Frontal cortex (tissue), 4 donors: ENCODE measurements around the gene ASCC3. TPM values are rescaled to one million over a fixed set of nuclear protein-coding genes. Genes with fewer than 3 reads are reported as not detected.
A peak's percentile ranks its signal among the peaks of the same experiment; 100 is the strongest.
"Not testable (repeated sequence)": the region's sequence is repeated elsewhere in the genome, so short reads cannot be mapped to it uniquely, and the experiment has no call there.

Experiments
- DNase-seq, 2 donors: peaks; one replicate each; pipeline ENCODE4 v3.0.0; 2012; ENCODE audit warnings: low spot score in 2 of 2
- FAIRE-seq: peaks from 2 replicates; lab custom pipeline; 2012; peaks lifted over from hg19 to GRCh38; lab: Jason Lieb, UNC
- total RNA-seq: library from RNA; depleted of rRNA; stranded (reverse); fragments of >200 nt; gene quantifications from one replicate; pipeline ENCODE4 v1.2.3, GENCODE V29; 2014
- donor health status: control.
- donor health status: control.
- donor health status: control.

The ASCC3 gene
- total RNA-seq, 1 donor from 2014 or later: 33.0 TPM

DNA sequence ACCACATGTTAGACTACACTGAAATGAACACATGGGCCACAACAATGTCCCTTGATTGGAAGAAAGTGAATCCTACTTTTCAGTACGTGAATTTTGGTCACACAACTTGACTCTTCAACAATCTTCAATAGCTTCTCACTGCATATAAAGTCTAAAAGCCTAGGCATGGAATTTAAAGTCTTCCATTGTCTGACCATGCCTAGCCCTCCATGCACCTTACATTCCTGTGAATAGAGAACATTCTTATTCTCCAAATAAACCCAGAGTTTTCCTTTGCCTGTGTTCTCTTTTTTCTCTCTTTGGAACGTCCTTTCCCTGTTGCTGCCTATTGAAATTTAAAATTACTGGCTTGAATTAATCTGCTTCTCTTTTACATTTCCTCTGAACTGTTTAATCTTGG, 207.5 kb downstream of the ASCC3 start:
- no peak for DNase-seq
- FAIRE-seq: no peak

DNA sequence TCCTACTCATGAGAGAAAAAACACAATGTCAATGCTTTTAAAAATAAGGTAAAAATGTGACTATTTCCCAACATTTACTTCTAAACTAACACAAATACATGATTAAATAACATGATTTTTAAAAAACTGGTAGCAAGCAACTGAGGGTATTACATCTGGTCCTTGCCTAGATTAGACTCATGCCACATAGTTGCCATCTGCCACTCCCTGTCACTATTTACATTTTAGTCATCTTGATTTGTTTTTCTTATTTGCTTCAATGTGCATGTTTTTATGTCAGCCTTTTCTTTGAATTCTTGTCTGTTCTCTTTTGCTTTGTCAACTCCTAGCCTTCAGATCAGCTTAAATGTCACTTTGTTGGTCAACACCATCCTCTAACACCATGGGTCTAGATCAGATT, 209.4 kb downstream of the ASCC3 start:
- DNase-seq (no peak), FAIRE-seq (no peak)

DNA sequence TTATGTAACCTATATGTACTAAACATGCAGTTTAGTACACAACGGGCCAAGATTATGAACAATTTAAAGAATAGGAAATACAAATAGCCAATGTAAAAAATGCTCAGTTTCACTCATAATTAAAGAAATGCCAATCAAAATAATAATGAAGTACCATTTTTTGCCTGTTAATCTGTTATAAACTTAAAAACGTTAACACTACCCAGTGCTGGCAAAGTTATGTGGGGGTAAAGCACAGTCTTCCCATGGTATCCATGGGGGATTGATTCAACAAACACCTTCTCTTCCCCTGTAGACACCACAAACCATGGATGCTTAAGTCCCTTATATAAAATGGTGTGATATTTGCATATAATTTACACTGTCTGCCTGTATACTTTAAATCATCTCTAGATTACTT, 211.1 kb downstream of the ASCC3 start:
- FAIRE-seq: no peak
- DNase-seq: no peak

DNA sequence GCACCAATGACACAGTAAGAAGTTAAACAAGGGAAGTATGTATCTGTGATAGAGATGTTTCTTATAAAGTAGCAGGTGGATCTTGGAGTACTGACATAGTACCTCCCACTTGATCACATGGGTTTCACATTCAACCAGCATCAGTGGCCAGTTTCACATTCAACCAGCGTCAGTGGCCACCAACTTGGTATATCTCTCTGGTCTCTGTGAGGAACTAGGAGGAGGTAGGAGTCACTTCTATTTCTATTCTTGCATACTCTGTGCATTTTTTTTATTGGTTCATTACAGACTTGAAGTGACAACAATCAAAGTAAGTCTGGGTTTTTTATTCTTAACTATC, 216.1 kb downstream of the ASCC3 start:
- FAIRE-seq (no peak), DNase-seq (no peak)

DNA sequence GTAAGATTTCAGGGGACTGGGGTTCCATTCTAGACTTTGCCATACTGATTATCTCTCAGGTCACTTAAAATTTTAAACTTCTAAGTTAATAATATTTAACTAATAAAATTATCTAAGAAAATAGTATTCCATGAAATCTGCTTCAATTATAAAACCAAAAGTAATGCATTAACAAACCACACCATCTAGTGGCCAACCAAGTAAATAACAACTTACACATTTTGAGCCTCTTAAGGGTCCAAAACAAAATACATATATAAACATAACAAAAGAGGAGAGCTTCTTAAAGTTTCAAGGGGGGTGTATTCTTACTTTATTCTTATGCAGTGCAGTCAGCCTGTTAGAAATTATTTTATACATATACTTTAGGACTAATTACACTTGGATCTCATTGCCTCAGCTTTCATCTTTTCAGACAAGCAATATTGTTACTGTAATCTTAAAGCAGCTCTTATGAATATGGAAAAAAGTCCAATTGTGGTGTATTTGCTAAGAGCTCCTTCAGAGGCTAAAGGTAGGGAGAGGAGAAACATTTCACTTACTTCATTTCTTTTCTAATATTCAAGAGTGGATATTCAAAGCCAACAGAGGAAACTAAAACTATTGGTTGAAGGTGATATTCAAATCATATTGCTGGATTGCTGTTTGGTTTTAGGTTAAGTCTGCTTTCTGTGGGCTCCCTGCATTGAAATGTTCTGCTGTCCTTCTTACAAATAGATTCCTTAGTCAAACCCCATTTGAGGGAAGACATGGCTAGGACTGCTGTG, 216.7 kb downstream of the ASCC3 start:
- peak; percentile 94 for FAIRE-seq
- DNase-seq: peak in 1 of 2 donors; percentile 3

DNA sequence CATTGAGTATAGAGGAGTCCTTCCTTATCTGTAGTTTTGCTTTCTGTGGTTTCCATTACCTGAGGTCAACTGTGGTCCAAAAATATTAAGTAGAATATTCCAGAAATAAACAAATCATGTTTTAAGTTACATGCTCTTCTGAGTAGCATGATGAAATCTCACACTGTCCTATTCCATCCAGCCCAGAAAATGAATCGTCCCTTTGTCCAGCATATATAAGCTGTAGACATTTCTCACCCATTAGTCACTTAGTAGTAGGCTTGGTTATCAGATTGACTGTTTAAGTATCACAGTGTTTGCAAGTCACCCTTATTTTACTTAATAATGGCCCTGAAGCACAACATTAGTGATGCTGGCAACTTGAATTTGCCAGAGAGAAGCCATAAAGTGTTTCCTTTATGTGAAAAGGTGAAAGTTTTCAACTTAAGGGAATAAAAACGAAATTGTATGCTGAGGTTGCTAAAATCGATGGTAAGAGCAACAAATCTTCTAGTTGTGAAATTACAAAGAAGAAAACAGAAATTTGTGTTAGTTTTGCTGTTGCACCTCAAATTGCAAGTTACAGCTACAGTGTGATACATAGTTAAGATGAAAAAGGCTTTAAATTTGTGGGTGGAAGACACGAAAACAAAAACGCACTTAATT, 217.8 kb downstream of the ASCC3 start:
- DNase-seq: no peak
- no peak for FAIRE-seq

DNA sequence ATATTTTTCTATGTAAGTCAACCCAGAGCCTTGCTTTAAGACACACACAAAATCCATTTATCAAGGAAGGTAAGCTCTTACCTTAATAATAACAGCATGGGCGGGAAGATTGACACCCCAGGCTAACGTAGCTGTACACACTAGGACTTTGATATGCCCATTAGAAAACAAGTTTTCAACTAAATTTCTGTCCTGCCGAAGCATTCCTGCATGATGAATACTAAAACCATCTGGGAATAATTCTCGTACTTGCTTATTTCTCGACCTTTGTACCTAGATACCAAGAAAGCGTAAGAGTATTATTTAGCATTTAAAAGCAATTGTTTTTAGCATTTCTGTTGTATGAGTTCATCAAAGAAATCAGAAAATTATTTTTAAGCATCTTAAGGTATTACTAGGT, 218.9 kb downstream of the ASCC3 start:
- no peak for DNase-seq
- no peak for FAIRE-seq

DNA sequence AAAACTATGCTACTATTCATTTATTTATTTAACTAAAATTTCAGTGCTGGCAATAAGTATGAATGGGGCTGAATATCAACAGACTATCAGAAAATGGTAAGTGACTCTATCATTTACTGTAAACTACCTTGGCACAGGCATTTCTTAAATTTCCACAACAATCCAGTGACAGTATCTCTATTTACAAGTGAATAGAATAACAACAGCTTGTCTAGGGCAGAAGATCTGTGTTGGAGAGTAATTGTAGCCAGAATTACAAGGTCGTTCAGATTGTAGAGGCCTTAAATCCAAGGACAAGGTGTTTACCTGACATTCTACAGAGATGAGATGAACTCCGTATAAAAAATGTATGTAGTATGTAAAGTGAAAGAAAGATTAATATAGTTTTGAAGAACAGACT, 222.6 kb downstream of the ASCC3 start:
- FAIRE-seq (no peak), DNase-seq (no peak)

DNA sequence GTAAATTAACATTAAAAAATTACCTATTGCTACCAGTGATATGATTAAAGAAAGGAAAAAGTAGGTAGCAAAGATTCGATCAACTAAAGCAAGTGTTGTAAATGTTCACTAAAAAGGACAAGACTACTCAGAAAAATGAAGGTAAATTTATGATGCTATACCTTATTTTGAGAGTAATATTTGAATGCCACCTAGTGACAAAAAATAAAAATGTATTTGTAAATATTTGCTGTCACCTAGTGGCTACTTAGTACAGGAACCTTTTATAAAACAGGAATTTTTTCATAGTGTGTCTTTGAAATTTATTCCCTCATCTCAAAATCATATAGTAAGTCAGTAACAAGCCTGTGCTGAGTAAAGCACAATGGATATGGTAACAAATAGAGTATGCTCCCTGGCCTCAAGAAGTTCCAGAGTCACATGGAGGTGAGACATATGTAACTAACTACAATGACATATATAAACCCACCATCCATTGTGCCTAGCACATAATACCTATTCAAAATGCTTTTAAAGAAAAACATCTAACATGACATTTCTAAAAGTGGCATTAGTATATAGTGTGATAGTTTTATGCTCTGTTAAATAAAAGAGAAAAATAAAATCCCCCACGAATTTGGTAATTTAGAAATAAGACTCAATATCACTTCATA, 223.3 kb downstream of the ASCC3 start:
- DNase-seq: no peak

DNA sequence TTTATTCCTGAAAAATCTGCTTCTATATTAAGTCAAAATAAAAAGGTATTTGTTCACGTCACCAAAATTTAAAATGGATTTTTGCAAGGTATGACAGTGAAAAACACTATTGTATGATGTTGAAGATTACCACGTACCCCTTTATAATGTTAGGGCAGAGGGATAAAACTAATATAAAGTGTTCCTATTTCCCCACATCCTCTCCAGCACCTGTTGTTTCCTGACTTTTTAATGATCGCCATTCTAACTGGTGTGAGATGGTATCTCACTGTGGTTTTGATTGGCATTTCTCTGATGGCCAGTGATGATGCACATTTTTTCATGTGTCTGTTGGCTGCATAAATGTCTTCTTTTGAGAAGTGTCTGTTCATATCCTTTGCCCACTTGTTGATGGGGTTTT, 240.0 kb downstream of the ASCC3 start:
- not testable (repeated sequence) for DNase-seq, FAIRE-seq

More for the DNA sequence above, 223.3 kb downstream of the ASCC3 start:
- peak; percentile 95 for FAIRE-seq

DNA sequence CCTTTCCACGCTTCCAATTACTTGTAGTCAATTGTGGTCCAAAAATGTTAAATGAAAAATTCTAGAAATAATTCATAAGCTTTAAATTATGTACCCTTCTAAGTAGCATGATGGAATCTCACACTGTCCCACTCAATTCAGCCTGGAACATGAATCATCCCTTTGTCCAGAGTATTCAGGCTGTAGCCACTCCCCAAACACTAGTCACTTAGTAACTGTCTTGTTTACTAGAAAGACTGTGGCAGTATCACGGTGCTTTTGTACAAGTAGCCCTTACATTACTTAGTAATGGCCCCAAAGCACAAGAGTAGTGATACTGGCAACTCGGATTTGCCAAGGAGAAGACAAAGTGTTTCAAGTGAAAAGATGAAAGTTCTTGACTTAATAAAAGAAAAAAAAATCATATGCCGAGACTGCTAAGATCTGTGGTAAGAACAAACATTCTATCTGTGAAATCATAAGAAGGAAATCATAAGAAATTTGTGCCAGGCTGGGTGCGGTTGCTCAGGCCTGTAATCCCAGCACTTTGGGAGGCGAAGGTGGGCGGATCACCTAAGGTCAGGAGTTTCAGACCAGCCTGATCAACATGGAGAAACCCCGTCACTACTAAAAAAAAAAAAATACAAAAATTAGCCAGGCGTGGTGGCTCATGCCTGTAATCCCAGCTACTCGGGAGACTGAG, 247.9 kb downstream of the ASCC3 start:
- peak; percentile 23 for FAIRE-seq

DNA sequence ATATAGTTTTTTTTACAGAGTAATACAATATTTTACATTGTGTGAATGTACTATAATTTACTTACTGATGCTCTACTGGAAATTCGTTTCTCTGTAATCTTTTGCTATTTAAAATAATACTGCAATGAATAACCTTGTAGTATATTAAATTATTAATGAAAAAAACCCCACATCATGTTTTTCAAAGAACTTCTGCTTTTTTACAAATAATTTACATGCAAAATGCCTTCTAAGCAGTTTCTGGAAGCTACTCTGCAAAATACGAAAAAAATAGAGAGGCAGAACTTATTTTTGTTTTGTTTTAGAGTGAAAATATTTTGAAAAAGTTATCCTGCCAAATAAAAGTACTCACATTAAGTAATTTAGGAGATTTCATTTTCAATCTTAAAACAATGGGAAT, 250.6 kb downstream of the ASCC3 start:
- DNase-seq (no peak), FAIRE-seq (no peak)

More for the DNA sequence above, 247.9 kb downstream of the ASCC3 start:
- no peak for DNase-seq

DNA sequence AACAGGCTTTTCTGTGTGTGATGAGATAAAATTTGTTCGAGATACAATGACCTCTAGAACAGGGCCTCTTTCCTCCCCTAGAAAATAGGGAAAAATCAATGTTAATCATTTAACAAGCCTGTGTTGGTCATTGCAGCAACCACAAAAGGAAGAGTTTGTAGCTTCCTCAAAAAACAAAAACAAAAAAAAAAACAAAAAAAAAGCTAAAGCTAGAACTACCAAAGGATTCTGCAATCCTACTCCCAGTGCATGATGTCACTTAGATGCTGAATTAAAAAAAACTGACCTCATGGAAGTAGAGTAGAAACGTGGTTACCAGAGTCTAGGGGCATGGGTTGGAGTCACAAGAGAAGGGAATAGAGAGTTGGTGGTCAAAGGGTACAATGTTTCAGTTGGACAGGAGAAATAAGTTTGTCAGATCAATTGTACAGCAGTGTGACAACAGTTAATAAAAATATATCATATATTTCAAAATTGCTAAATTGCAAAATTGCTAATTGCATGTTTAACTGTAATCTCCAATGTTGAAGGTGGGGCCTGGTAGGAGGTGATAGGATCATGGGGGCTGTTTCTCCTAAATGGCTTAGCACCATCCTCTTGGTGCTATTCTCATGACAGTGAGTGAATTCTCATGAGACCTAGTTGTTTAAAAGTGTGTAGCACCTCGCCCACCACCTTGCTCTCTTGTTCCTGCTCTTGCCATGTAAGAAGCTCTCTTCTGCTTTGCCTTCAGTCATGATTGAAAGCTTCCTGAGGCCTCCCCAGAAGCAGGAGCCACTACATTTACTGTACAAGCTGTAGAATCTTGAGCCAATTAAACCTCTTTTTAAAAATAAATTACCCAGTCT, 253.0 kb downstream of the ASCC3 start:
- no peak for FAIRE-seq
- DNase-seq: no peak

DNA sequence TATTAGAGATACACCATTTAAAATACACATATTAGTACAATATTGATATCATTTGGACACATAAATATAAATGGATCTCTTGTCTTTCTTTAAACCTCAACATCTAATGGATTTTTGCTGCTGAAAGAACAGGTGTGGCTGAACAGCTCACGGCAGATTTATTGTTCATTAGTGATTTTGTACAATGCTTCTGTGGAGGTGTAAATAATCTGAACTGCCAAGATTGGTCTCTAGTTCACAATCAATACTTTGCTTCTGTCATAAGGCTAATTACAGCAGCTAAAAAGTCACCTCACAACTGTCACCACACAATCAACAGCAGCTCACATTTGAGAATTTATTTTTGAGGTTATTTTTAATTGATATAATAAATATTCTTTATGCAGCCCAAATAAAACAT, 254.4 kb downstream of the ASCC3 start:
- DNase-seq: no peak
- FAIRE-seq: no peak

DNA sequence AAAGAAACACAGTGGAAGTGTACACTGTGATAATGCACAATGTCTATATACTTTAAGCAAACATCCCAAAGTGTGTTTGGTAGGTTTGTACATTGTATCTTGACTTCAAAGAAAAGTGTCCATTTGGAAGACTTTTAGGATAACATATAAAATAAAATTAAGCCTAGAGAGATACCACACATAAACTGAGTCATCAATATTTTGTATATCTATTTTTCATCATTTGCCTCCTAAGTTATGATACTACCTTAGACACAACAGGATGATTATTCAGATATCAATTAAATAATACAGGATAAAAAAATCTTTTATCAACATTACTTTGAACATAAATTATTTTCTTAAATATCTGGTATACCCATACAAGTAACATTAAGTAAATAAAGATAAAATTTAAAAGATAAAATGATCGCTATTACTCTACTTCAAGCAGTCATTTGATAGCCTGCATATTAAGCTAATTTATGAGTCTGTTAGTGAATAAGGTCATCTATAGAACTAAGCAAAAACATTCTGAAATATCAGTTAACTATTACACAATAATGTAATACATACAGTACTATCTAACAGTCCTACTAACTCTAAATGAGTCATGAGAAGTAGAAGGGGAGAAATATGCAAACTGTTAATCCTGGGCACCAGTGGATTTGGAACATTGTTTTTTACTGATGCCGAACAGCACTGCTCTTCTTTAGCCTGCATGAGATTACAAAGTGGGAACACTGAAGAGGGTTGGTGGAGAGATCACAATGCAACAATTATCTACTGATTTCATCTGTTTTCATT, 258.0 kb downstream of the ASCC3 start:
- FAIRE-seq: peak; percentile 31

DNA sequence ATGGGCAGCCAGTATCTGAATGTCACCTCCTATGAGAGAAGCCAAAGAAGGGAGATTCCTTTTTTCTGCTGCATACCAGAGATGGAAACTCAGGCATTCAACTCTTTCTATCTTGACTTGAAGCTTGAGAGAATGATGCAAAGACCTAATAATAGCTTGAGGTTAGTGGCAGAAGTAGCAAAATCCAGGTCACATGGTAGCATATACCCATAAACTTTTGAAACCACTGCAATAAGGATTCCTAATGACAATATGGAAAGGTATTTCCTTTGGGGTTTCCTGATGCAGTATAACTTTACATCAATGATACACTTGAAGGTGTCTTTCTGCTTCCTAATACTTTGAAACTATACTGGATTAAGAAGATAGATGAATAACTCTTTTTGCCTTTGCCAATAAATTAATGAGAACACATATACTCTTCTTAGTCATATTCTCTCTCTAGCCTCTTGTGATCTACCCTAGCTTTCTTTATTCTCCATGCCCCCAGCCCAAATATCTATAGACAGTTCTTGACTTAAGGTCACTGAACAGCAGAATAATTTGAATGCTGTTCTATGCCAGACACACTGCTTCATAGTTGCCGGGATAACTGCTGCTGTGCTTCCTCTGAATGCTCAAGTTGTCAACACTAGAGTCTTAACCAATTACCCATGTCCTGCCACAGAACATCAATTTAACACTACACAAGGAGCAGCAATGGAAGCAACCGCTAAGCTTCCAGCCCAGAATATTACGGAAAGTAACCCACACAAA, 260.9 kb downstream of the ASCC3 start:
- no peak for DNase-seq
- no peak for FAIRE-seq

More for the DNA sequence above, 258.0 kb downstream of the ASCC3 start:
- no peak for DNase-seq

DNA sequence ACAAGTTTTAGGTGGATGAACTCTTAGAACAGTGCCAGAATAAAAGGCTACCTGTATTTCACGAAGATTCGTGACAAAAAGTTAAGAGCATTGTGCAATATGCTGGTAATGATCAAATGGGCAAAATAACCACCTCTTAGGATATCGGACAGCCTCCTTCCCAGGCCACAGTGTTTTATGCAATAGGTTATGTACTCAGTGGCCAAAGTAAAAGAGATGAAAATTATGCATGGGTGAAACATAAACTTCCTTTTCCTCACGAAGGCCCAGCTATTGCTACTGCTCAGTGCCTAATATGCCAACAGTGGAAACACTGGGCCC, 262.8 kb downstream of the ASCC3 start:
- DNase-seq (no peak), FAIRE-seq (no peak)

DNA sequence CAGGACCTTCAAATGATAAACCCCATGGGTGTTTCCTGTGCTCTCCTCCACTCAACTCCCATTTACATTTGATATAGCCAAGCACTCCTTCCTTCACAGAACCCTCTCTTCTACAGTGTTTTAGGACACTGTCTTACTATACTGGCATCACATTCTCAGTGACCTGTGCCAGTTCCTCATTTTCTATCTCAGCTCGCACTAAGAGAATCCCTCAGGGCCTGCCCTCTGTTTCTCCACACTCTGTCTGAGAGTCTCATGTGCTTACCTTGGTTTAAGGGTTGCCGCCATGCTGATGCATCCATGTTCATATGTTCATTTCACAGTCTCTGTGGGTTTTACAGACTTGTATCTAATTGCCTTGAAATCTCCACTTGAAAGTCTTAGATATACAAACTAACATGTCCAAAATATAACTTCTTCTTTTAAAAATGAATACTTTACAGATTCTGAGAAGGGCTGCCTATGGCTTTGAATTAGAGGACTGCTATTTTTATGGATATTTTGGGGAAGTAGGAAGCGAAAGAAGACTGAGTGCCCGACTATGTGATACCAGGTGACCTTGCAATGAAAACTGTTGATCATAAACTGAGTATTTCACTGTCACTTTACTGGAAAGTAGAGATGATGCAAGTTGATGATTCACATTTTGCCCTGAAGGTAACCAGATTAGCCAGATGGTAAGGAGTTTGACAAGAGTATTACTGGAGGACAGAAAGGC, 263.3 kb downstream of the ASCC3 start:
- DNase-seq: no peak
- FAIRE-seq: no peak
